Stimulated activated CD8-positive, alpha-beta memory T cell treated with anti-CD3 and anti-CD28 coated beads, Interleukin-15, amount 100 ng/mL, for 4 hours (primary cell): Measurements from ENCODE around the gene ADAMTSL4.

ENCODE experiments used
- DNase-seq, 2 donors: peaks; one replicate each; pipeline ENCODE4 v3.0.0-alpha.2; 2020; ENCODE audit warnings: low read depth in 2 of 2

ADAMTSL4 gene

DNA sequence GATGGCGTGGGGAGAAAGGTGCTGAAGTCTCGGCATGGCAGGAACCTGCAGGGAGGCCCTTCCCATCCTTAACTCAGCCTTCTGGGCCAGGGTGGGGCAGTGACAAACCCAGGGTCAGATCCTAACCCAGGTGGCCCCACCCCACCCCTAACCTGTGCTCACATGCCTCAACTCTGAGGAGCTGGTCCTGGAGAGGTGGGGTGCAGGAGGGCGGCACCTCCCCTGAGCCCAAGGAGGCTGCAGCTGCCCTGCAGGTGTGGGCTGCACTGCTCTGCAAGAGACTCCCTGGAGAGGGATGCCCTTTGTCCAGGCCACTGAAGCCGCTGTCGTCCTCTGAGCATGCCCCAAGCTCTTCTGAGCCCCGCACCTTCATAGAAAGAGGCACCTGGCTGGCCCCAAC, 15.2 kb upstream of the ADAMTSL4 start:
- DNase-seq = no peak

DNA sequence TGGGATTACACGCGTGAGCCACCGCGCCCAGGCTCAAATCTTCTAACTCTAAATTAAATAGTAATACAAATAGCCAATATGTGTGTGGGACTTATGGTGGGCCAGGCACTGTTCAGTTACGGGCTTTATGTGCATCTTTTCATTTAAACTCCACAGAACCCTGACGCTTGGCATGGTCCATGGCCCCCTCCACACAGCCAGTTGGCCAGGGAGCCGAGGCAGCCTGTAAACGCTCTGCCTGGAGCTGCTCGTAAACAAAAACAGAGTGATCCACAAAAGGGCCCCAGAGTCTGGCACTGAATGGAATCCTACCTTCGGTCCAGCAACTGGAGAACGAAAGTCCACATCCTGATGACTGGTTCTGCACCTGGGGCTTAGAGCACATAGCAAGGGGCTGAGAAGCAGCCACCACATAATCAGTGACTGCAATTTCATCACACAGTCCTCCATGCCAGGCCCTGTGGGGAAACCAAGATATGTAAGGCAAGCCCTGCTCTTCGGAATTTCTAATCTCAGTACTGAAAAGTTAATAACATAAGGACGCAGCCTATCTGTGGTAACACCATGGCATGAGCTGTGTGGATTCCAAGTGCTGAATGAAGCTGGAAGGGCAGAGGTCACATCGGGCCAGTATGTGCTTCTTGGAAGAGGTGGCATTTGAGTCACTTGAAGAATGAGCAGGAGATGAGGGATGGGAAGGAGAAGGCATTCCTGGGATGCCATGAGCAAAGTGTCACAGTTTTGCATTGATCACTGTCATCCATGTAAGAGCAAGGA, 13.5 kb upstream of the ADAMTSL4 start:
- no peak for DNase-seq

GRCh38 chr1:150536836-150537731, 12.1 kb upstream of the ADAMTSL4 start:
- DNase-seq = no peak

DNA sequence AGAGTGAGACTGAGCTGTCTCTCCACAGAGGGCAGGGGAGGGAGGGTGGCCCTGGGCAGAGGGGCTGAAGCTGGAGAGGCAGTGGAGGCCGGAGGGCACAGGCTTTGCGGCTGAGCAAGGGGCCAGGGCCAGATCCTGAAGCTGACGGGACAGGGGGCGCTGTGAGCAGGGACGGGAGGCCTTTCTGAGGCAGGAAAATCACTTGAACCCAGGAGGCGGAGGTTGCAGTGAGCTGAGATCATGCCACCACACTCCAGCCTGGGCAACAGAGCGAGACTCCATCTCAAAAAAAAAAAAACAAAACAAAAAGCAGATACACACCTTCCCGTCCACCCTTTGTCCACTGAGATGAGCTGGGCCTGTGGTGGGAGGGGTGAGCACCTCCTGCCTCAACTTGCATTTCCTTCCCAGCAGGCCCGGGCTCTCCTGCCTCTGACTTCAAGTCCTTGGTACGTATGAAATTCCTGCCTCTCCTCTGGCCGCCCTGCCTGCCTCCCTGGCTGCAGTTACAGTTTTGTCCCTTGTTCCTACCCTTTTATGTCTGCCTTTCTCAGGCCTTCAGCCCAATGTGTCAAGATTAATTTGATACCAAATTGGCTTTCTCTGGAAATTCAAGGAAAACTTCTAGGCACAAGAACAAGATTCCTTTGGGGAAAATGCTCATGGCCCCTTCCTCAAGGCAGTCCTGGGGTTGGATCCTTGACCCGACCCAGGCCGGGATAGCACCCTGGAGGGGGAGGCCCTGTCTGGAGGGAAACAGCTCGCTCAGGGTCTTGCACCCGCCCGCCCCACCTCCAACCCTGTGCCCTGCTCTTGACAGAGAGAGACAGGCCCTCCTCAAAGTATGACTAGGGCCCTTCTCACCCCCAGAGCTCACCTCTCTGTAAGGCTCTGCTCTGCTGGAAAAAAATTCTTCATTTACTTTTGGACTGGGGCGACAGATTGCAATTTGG, 11.2 kb upstream of the ADAMTSL4 start:
- no peak for DNase-seq

- no peak for DNase-seq
Observed at GRCh38 chr1:150543500-150544143, 5.6 kb upstream of the ADAMTSL4 start.

DNA sequence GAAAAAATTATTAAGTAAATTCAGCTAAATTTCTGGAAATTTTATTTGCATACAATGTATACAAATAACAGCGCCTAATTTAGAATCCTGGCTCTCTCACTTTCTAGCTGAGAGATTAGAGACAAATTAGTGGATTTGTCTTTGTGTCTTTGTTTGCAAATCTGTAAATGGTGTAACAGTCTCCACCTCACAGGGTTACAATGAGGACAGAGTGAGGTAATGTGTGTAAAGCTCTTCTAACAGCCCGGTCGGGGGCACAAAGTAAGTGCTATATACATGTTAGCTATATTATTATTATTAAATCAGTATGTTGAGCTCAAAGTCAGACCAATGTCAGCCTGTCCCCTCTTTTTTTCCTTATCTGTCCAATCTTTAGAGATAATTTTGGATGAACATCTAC, 5.0 kb upstream of the ADAMTSL4 start:
- no peak for DNase-seq

- no peak for DNase-seq
Observed at GRCh38 chr1:150545486-150546032, 3.6 kb upstream of the ADAMTSL4 start.

DNA sequence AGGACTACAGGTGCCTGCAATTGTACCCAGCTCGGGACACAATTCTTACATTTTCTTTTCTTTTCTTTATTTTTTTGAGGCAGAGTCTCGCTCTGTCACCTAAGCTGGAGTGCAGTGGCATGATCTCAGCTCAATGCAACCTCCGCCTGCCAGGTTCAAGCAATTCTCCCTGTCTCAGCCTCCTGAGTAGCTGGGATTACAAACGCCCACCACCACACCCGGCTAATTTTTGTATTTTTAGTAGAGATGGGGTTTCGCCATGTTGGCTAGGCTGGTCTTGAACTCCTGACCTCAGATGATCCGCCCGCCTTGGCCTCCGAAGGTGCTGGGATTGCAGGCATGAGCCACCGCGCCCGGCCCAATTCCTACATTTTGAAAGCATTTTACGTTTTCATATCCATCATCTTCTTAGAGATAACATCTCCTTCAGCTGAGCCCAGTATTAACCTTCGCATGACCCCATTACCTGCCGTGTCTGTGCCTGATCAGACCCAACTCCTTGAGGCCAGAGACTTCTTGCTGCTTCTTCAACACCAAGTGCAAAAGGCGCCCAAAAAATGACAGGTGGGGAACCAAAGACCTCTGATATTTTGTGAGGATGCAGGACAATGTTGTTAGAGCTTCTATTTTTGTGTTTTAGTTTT, 2.8 kb upstream of the ADAMTSL4 start:
- no peak for DNase-seq

GRCh38 chr1:150548324-150548631, 930 bp upstream of the ADAMTSL4 start:
- no peak for DNase-seq

DNA sequence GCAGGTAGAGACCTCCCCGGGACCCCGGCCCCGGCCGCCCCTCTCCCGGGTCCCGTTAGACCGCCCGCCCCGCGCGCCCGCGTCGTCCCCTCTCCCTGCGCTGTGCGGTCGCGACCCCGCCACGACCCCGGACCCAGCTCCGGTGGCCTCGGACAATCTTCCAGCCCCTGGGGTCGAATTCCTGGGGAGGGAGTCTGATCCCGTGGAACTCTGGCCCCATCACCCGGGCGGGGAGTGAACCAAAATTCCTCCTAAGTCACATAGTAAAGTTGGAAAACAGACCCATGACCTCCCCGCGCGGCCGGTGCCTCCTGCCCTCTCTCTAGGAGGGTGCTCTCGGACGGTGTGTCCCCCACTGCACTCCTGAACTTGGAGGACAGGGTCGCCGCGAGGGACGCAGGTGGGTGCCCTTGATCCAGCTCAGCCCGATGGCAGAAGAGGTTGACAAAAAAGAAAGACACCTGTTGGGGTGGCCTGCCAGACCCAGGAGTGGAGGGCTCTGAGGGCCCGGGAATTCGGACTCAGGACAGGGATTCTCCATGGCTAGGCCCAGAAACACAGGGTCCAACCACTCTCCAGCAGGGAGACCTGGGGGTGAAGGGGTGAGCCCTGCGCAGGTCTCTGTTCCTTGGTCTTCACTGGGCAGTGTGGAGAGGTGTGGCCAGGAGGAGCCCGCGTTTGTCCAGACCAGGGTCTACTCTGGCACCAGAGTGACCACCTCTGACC, 451 bp downstream of the ADAMTSL4 start:
- no peak for DNase-seq

DNA sequence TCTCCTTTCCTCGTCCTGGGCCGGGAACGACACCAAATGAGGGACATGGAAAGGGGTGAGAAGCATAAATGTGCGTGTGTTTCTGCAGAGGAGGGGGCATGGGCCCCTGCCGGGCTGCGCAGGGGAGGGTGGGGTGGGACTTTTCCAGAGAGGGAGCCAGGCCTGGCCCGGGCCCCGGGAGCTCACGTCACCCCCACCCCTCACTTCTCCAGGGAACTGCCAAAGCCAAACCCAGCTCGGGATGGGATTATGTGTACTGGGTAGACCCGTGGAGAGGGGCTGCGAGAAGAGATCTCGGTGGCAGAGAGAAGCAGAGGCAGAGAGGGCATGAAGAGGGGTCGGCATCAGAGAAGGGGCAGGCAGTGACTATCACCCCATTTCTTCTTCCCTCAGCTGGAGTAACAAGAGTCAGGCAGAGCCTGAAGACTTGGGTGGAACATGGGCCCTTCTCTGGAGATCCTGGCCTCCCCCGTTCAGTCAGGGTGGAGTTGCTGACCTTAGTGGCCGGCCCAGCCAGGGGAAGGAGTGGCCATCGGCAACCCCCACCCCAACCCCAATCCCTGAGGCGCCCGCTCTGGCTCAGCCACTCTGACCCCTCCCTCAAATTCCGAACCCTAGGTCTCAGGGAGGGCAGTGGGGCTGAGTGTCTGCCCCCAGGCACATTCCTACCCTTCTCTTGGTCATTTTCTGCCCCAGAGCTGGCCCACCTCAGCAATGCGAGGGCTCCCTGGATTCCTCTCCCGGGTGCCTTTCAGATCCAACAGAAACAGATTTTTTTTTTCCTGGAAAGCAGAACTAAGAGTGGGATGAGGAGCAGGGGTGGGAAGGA, 1.2 kb downstream of the ADAMTSL4 start:
- DNase-seq = no peak

DNA sequence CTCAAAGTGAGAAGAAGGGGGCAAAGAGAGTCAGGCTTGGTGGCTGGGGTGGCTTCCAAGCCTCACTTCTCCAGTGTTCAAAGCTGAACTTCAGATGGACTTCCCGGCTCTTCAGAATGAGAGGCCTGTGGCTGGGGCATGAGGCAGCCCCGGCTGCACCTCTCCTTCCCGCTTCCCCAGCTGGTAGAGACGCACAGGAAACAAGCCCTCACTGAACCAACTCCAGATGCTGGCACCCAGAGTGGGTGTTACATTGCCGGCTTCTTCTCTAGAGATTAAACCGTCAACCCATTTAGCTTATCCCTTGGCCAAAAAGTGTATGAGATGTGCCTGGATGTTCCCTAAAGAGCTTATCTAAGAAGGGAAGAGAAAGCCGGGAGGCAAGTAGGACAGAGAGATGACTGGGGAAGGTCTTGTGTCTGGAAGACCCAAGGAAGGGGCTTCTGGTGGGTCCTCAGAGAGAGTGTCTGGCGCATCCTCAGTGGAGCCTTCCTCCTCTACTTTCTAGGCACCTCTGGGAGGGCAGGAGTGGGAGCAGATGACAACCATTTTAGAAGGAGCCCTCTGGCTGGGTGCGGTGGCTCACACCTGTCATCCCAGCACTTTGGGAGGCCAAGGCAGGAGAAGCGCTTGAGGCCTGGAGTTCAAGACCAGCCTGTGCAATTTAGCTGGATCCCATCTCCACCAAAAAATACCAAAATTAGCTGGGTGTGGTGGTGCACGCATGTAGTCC, 2.0 kb downstream of the ADAMTSL4 start:
- DNase-seq = no peak

DNA sequence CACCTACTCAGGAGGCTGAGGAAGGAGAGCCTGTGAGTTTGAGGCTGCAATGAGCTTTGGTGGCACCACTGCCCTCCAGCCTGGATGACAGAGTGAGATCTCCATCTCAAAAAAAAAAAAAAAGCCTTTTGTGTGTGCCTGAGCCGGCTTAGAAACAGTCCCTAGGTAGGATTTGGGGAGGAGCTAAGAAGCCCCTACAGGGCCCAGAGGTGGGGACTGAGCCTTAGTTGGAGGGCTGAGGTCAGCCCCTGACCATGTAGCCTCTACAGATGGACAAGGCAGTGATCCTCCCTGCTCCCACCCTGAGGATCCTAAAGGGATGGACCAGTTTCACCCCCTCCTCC, 2.5 kb downstream of the ADAMTSL4 start:
- no peak for DNase-seq

- DNase-seq = no peak
Observed at GRCh38 chr1:150552128-150552910, 3.1 kb downstream of the ADAMTSL4 start.

DNA sequence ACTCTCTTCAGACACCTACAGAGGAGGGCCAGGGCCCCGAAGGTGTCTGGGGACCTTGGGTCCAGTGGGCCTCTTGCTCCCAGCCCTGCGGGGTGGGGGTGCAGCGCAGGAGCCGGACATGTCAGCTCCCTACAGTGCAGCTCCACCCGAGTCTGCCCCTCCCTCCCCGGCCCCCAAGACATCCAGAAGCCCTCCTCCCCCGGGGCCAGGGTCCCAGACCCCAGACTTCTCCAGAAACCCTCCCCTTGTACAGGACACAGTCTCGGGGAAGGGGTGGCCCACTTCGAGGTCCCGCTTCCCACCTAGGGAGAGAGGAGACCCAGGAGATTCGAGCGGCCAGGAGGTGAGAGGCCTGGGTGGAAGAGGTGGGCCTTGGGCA, 3.7 kb downstream of the ADAMTSL4 start:
- no peak for DNase-seq

GRCh38 chr1:150553392-150554085, 4.3 kb downstream of the ADAMTSL4 start:
- DNase-seq = no peak

DNA sequence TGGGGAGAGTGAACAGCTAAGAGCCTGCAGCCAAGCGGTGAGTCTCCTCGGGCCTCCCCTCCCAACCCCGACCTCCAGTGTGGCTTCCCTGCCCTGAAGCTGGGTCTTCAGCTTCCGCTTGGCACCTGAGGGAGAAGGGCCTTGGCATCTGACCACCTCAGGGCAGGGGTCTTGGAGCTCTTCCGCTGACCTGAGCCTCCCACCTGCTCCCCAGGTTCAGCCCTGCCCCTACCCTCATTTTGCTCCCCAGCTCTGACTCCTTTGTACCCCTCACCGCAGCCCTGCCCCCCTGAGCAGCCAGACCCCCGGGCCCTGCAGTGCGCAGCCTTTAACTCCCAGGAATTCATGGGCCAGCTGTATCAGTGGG, 4.9 kb downstream of the ADAMTSL4 start:
- DNase-seq = no peak
